Mucosa of rectum (tissue), 2 donors: ENCODE measurements around the gene BICC1.

Source experiments
- H3K27ac ChIP-seq, 2 donors: one replicate each; pipeline ENCODE4 v1.7.0; 2013; ENCODE audit warnings: inconsistent platforms in 2 of 2, low read depth in 2 of 2, low read length in 2 of 2
- H3K27me3 ChIP-seq, 2 donors: one replicate each; pipeline ENCODE4 v1.7.0; 2013; ENCODE audit warnings: low read length in 2 of 2; ENCODE audit not compliant: control insufficient read depth in 2 of 2, insufficient read depth in 2 of 2
- H3K36me3 ChIP-seq, 2 donors: one replicate each; pipeline ENCODE4 v1.7.0; 2013; ENCODE audit warnings: low read length in 2 of 2; ENCODE audit not compliant: control insufficient read depth in 2 of 2, insufficient read depth in 2 of 2
- H3K4me1 ChIP-seq, 2 donors: one replicate each; pipeline ENCODE4 v1.7.0; 2013; ENCODE audit warnings: low read length in 2 of 2, mild to moderate bottlenecking in 1 of 2; ENCODE audit not compliant: control insufficient read depth in 2 of 2, insufficient read depth in 2 of 2
- H3K4me3 ChIP-seq, 2 donors: one replicate each; pipeline ENCODE4 v1.7.0; 2013; ENCODE audit warnings: low read length in 2 of 2
- H3K9ac ChIP-seq, 2 donors: one replicate each; pipeline ENCODE4 v1.7.0; 2013; ENCODE audit warnings: low read length in 2 of 2, low read depth in 1 of 2, mild to moderate bottlenecking in 1 of 2
- H3K9me3 ChIP-seq, 2 donors: one replicate each; pipeline ENCODE4 v1.7.0; 2013; ENCODE audit warnings: low read length in 2 of 2; ENCODE audit not compliant: control insufficient read depth in 2 of 2
- donor health status: healthy.
- donor health status: Normal muscosa, but diverticular disease.

BICC1 gene

DNA sequence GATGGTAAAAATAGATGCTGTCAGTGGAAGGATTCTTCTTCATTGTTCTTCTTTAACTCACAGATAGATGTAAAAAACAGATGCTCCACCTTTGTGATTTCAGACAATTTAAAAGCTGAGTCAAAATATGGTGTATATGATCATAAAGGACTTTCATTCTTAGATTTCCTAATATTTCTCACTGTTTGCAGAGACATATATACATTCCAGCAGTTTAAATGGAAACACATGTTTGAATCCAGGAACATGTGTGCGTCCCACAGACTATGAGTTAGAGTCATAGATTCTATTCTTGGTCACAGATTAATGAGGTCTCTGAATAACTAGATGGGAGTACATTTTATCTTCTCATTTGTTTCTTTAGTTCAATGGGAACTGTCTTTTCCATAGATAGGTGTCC is 109.6 kb downstream of the BICC1 start:
- no peaks in the 10 kb centered on the region for H3K4me1 ChIP-seq
- H3K36me3 ChIP-seq: no peaks in the 10 kb centered on the region
- H3K27me3 ChIP-seq: no peaks in the 10 kb centered on the region
- no peaks in the 10 kb centered on the region for H3K9me3 ChIP-seq
- no peak overlapping the region for H3K4me3 ChIP-seq
- no peak overlapping the region for H3K9ac ChIP-seq
- H3K27ac ChIP-seq: no peak overlapping the region

- H3K4me1 ChIP-seq: no peaks in the 10 kb centered on the region
- H3K9ac ChIP-seq: no peak overlapping the region
- H3K36me3 ChIP-seq: no peaks in the 10 kb centered on the region
- H3K27ac ChIP-seq: no peak overlapping the region
- H3K27me3 ChIP-seq: no peaks in the 10 kb centered on the region
- H3K9me3 ChIP-seq: no peaks in the 10 kb centered on the region
- no peak overlapping the region for H3K4me3 ChIP-seq
Measured at GRCh38 chr10:58625070-58625469, 112.4 kb downstream of the BICC1 start.

GRCh38 chr10:58627392-58627791 is 114.7 kb downstream of the BICC1 start:
- Histone ChIP-seq H3K27ac (no peak overlapping the region), H3K4me3 (no peak overlapping the region), H3K4me1 (no peaks in the 10 kb centered on the region), H3K27me3 (no peaks in the 10 kb centered on the region), H3K9me3 (no peaks in the 10 kb centered on the region), H3K36me3 (no peaks in the 10 kb centered on the region), H3K9ac (no peak overlapping the region)

- no peaks in the 10 kb centered on the region for H3K4me1 ChIP-seq
- H3K4me3 ChIP-seq: no peak overlapping the region
- H3K9ac ChIP-seq: no peak overlapping the region
- H3K27me3 ChIP-seq: no peaks in the 10 kb centered on the region
- no peaks in the 10 kb centered on the region for H3K36me3 ChIP-seq
- no peak overlapping the region for H3K27ac ChIP-seq
- no peaks in the 10 kb centered on the region for H3K9me3 ChIP-seq
Measured at GRCh38 chr10:58631715-58632114, 119.0 kb downstream of the BICC1 start.

- Histone ChIP-seq H3K27me3 (no peaks in the 10 kb centered on the region), H3K4me3 (no peak overlapping the region), H3K9ac (no peak overlapping the region), H3K27ac (no peak overlapping the region), H3K36me3 (no peaks in the 10 kb centered on the region), H3K4me1 (no peaks in the 10 kb centered on the region), H3K9me3 (no peaks in the 10 kb centered on the region)
Measured at GRCh38 chr10:58632216-58632615, 119.5 kb downstream of the BICC1 start.

GRCh38 chr10:58637352-58637751 is 124.7 kb downstream of the BICC1 start:
- Histone ChIP-seq H3K4me3 (no peak overlapping the region), H3K9ac (no peak overlapping the region), H3K9me3 (no peaks in the 10 kb centered on the region), H3K27ac (no peak overlapping the region), H3K36me3 (no peaks in the 10 kb centered on the region), H3K4me1 (no peaks in the 10 kb centered on the region), H3K27me3 (no peaks in the 10 kb centered on the region)

DNA sequence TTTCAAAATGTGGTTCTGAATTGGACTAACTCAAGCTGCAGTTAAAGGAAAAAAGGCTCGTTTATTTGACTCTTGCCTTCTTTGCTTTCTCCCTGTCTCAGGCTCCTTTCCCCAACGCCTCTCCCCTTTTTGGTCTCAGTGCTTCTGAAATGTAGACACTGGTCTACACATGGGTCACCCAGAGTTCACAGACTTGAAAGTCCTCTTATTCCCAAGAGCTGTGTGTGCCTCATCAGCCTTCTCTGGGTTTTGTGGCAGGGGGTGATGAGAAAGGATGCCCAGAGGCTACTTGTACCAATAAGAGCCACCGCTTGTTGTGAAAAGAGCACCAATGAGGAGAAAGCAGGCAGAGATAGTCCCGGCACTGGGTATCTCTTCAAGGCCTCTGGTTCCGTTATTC is 125.7 kb downstream of the BICC1 start:
- H3K27ac ChIP-seq: no peak overlapping the region

GRCh38 chr10:58641095-58641531 is 128.4 kb downstream of the BICC1 start:
- Histone ChIP-seq H3K27ac (no peak overlapping the region), H3K4me3 (no peak overlapping the region)

More for the DNA sequence above, 125.7 kb downstream of the BICC1 start:
- Histone ChIP-seq H3K27me3 (no peaks in the 10 kb centered on the region), H3K36me3 (no peaks in the 10 kb centered on the region), H3K4me1 (no peaks in the 10 kb centered on the region), H3K9ac (no peak overlapping the region), H3K9me3 (no peaks in the 10 kb centered on the region), H3K4me3 (no peak overlapping the region)

GRCh38 chr10:58641708-58642107 is 129.0 kb downstream of the BICC1 start:
- no peaks in the 10 kb centered on the region for H3K4me1 ChIP-seq
- no peak overlapping the region for H3K4me3 ChIP-seq
- no peak overlapping the region for H3K27ac ChIP-seq
- H3K9me3 ChIP-seq: no peaks in the 10 kb centered on the region
- H3K36me3 ChIP-seq: no peaks in the 10 kb centered on the region
- H3K9ac ChIP-seq: no peak overlapping the region
- H3K27me3 ChIP-seq: no peaks in the 10 kb centered on the region

More at GRCh38 chr10:58641095-58641531, 128.4 kb downstream of the BICC1 start:
- Histone ChIP-seq H3K27me3 (no peaks in the 10 kb centered on the region), H3K9ac (no peak overlapping the region), H3K9me3 (no peaks in the 10 kb centered on the region), H3K4me1 (no peaks in the 10 kb centered on the region), H3K36me3 (no peaks in the 10 kb centered on the region)

DNA sequence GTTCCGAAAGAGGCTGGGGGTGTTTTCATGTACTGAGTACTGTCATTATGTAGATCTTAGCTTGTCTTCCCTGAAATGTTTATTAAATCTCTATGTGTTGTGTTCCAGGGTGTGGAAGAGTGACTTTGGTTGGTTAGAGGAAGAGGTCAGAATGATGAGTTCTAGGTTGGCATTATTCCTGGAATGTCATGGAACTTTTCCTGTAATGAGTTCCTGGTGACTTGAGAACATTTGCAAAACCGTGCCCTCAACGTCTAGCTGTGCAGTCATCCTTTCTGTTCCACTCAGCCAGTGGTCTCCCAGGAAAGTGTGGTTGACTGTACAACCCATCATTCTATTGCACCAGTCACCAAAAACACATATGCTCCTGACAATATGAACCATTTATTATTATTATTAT is 129.6 kb downstream of the BICC1 start:
- Histone ChIP-seq H3K27ac (no peak overlapping the region), H3K27me3 (no peaks in the 10 kb centered on the region), H3K36me3 (no peaks in the 10 kb centered on the region), H3K4me1 (no peaks in the 10 kb centered on the region), H3K4me3 (no peak overlapping the region), H3K9ac (no peak overlapping the region), H3K9me3 (no peaks in the 10 kb centered on the region)

DNA sequence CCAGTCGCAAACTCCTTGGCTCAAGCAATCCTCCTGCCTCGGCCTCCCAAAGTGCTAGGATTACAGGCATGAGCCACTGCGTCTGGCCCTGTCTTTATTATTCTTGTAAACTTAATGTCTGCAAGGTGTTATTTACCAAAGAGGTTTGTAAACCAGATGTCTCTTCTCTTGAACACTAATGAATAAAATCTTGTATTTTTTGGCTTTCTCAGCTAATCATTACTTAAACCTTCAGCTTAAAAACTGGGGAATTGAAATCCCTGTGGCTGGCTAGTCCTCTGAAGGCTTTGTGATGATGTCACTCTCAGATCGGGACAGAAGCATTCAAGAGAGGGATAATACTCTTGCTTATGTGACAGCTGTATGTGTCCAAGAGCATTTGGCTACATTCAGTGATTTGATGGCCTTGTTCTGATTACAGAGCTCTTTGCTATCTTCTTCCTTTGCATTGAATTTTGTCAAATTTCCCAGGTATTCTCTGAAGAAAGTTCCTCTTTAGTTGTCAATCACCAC is 130.3 kb downstream of the BICC1 start:
- no peaks in the 10 kb centered on the region for H3K4me1 ChIP-seq
- no peaks in the 10 kb centered on the region for H3K9me3 ChIP-seq
- H3K36me3 ChIP-seq: no peaks in the 10 kb centered on the region
- no peak overlapping the region for H3K4me3 ChIP-seq
- H3K9ac ChIP-seq: no peak overlapping the region
- H3K27me3 ChIP-seq: no peaks in the 10 kb centered on the region
- no peak overlapping the region for H3K27ac ChIP-seq
